HG02840 (cell line): ENCODE data around the gene SFXN5.

Experiments used
- ATAC-seq: cut with Tn5 transposase; IDR thresholded peaks from one replicate; pipeline ENCODE4 v1.9.1; 2021; ENCODE audit warnings: mild to moderate bottlenecking, moderate library complexity, moderate number of reproducible peaks; ENCODE audit not compliant: unreplicated experiment, low FRiP score

The SFXN5 gene

DNA sequence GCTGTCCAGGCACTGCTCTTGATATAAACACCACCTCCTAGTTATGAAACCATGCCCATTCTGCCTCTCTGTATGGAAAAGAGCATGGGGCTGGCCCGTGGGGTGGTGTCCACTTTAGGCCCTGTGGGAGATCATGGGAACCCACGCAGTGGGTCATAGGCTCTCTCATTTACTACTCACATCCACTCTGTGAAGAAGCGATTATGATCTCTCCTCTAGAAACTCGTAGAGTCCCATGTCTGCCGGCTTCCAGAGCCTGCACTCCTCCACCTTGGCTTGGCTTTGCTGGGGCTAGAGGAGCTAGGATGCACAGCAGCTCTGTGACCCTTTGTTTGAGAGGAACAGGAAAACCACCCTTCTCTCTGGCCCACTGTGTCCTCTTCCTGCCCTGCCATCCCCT is 138.3 kb downstream of the SFXN5 start:
- no peak for ATAC-seq

DNA sequence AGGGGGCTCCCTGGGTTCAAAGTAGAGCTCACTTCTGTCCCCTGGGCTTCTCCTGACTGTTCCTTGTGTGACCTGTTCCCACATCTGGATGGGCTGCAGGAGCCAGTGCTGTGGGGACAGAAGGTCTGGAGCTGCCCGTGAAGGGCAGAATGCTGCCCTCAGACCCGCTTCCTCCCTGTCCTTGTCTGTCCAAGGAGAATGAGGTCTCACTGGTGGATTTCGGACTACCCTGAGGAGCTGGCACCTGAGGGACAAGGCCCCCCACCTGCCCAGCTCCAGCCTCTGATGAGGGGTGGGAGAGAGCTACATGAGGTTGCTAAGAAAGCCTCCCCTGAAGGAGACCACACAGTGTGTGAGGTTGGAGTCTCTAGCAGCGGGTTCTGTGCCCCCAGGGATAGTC is 138.7 kb downstream of the SFXN5 start:
- ATAC-seq = no peak

DNA sequence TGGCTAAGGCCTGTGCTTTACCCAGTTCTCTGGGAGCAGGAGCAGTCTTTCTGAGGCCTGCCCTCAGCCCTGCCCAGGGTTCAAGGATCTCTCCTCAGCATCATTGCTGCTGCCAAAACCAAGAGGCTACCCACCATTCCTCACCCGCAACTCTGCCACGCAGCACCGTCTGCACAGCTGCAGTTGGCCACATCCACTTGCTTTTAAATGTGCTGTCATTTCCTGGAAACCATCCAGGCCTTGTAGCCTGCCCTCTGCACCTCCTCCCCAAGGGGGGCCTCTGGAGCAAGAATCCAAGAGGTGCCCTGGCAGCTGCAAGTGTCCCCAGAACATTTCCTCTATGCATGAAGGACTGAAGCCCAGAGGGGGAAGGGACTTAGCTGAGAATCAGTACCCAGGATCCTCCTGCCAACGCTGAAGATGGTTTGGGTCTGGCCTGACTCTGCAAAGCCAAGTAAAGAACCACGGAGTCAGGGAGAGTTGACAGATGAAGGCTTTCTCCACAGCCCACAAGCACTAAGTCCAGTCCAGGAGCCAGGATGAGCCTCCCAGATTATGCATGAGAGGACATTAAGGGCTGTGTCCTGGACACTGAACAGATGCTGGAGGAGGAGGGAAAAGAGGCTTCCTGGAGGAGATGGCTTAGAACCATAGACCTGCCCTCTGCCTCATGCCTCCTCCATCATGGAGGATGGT is 139.3 kb downstream of the SFXN5 start:
- ATAC-seq = no peak

GRCh38 chr2:72931280-72931910 is 140.1 kb downstream of the SFXN5 start:
- no peak for ATAC-seq

GRCh38 chr2:72929010-72929409 is 142.5 kb downstream of the SFXN5 start:
- no peak for ATAC-seq

DNA sequence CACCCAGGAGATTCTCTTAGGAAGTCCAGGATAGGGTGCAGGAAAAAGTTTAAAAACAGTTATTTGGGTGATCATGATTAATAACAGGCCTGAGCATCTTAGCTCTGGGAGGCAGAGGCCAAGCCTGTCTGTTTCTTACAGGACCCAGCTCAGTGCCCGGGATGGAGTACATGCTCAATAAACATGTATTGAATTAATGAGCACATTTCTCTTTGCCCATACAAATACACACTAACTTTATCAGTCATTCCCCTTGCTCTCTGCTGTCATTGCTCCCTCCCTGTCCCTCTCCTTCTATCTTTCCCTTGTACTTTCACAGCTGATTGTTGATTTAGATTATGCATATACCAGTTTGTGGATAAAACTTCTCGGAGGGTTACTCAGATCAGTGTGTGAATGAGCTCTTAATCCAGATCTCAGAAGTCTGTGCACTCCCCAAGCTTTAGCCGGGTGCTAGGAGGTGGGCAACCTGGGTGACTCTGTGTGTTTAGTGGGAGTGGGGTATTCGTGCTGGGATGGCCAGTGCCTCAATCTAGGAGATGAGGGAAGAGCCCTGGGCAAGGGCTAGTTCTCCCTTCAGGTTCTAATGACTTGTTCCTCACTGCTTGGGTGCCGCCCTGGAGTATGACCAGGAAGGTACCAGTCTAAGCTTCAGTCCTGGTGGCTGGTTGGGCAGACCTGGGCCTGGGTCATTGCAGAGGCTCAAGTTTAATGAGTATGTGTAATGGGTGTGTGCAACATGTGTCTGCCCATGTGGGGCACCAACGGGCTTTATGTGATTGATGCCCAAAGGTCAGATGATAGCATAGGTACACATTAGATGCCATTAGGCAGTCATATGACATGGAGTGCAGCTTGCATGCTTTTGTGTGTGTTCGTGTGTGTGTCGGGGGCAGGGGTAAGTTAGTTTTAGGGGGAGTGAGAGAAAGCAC is 143.6 kb downstream of the SFXN5 start:
- no peak for ATAC-seq

DNA sequence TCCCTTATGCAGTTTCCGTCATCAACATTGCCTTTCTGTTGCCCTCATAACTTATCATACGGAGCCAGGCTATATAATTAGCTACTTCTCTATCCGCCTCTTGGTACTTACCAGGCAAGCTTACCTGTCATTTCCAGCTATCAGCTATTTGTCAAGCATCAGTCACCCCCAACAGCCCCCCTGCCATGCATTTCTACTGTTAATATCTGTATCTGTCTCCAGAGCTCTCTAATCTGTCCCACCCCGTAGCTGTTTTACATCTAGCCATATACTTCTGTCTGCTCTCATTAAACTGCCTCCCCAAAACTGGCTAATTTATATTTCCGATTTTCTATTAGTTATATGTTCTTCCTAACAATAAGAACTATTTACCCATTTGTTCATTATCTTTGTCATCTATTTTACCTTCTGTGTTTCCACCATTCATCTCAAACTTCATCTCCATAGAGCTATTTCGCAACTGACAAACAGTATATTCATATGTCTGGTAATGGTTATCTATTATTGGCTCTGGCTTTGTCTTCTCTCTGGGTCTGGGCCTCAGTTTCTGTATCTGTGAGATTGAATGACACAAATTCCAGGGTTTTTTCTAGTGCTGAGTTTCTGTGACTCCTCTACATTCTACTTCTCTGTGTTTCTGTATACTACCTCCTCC is 144.6 kb downstream of the SFXN5 start:
- no peak for ATAC-seq

DNA sequence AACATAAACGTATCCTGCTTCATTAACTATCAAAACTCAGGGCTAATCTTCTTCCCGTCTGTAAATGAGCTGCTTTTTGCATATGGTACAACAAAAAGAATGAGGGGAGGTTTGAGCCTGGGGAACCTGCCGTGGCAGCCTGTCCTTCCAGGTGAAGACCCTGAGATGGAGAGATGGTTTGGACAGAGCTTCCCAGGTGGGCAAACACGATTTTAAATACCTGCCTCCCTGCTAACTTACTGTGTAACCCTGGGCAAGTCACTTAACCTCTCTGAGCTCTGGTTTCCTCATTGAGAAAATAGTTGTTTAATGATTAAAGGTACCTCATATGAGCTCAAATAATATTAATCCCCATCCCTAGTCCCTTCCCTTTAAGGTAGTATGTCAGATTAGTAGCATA is 145.1 kb downstream of the SFXN5 start:
- ATAC-seq = no peak

DNA sequence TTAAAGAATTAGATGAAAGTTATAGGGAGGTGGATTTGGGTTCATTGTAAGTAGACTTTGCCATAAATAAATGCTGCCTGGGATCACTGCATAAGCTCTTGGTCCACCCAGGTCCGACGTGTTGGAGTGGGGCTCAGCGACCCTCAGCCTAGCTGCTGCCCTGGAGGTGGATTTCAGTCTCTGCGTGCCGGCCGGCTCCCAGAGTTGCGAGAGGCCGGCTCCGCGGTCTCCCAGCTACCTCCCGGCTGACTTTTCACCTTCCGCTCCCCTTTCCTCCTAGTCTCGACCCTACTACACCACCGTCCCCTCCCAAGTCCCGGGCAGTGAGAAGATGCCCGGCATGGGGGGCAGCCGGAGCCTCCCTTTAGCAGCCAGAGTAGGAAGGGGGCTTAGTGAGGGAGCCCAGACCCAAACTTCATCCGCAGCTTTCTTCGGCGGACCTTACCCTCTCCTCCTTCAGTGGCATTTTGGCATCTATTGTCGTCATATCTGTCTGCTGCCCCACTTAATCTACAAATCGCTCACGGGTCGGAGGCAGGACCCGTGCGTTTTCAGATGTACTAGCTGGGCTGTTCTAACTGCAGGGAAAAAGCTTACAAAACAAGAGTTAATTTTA is 146.1 kb downstream of the SFXN5 start:
- ATAC-seq = no peak

GRCh38 chr2:72924353-72925240 is 146.9 kb downstream of the SFXN5 start:
- no peak for ATAC-seq

DNA sequence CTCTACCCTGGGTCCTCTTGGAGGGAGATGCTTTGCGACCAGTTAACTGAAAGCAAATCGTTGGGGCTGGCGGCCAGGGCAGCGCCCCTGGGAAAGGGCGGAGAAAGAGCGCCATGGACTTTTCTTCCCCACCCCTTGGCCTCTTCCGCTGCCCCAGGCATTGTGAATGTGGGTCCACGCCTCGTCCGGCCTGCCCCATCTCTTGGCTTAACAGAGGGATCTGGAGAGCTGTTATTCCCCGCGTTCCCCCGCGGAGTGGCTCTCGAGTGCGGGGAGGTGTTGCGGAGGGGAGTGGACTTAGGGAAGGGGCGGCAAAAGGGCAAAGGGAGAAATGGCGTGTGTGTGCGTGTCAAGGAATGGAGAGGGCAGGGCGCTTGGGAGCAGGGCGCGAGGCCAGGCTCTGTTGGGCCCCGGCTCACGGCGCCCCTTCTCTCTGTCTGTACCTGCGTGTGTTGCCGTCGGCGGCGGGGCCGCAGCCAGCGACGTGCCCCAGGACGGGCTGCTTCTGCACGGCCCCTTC is 147.6 kb downstream of the SFXN5 start:
- ATAC-seq = no peak

- no peak for ATAC-seq
Measured at GRCh38 chr2:72921853-72922252, 149.7 kb downstream of the SFXN5 start.

- ATAC-seq = no peak
Measured at GRCh38 chr2:72921088-72921851, 150.2 kb downstream of the SFXN5 start.

- no peak for ATAC-seq
Measured at GRCh38 chr2:72920318-72921087, 151.0 kb downstream of the SFXN5 start.

DNA sequence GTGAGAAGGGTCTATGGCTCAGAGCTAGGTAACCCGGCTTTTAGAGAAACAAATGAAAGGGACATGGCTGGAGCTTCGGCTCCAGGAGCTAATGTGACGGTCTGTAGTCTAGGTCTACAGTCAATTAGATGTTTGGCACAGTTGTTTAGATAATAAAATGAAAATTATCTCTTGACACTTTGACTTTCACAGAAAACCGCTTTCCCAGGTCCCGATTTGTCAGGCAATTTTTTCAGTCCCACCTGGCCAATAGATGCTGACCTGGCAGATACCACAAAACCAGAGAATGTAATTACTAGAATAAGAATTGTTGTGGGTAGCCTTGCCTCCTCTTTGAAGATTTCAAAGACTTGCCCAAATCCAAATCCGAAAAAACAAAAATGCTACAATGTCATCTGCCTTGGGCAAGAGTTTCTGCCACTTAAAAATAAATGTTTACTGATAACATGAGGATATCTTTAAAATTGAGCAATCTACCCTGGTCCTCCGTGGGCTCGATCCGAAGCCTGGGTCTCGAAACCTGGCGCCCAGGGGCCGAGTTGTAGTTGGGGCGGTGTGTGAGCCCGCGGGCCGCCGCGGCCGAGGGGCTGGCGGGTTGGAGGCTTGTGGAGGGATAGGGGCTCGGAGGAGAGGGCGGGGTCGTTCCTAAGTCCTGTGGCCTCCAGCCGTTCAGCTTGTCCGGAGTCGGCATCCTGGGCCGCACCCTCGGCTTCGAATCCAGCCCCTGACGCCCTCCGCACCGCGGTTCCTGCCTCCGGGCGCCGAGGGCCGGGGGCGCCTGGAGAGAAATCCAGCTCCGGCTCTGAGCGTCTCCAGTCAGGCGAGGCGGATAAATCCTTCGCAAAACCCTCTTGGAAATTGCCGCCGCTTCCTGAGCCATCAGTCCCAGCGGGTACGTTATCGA is 151.8 kb downstream of the SFXN5 start:
- ATAC-seq = no peak

DNA sequence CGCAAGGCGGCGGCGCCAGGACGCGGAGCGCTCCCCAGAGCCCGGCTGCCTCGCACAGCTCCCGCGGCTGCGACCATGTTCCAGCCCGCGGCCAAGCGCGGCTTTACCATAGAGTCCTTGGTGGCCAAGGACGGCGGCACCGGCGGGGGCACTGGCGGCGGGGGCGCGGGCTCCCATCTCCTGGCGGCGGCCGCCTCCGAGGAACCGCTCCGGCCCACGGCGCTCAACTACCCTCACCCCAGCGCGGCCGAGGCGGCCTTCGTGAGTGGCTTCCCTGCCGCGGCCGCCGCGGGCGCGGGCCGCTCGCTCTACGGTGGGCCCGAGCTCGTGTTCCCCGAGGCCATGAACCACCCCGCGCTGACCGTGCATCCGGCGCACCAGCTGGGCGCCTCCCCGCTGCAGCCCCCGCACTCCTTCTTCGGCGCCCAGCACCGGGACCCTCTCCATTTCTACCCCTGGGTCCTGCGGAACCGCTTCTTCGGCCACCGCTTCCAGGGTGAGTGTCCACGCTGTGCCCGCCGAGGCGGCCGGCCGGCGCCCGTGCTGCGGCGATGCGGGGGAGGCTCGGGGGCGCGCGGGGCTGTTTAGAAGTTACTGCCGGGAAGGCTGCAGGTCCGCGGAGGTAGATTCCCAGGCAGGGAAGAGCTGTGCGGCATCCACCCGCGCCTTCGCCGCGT is 153.5 kb downstream of the SFXN5 start:
- no peak for ATAC-seq
